Heart left ventricle (tissue), 16 donors: Measurements from ENCODE around the gene ATP1A2. TPM values are rescaled to one million over a fixed set of nuclear protein-coding genes. Genes with fewer than 3 reads are reported as not detected.

Experiments
- ATAC-seq, 4 donors: fragments of 200-7000 bp; cut with Tn5 transposase; one replicate each; pipeline ENCODE4 v1.9.1; 2020 to 2022; ENCODE audit warnings: moderate library complexity in 4 of 4, mild to moderate bottlenecking in 3 of 4, moderate number of reproducible peaks in 1 of 4
- DNase-seq, 5 donors: peaks; one replicate each; pipeline ENCODE4 v3.0.0-alpha.2; 2020
- H3K27ac ChIP-seq, 12 donors: fragments of 200-600 bp; sonication (generic) in 4 of 12; one replicate each; pipeline versions ENCODE4 v1.5.0 to v1.8.0; 2016 to 2022; ENCODE audit warnings: mild to moderate bottlenecking in 2 of 12
- H3K27me3 ChIP-seq, 9 donors: fragments of 200-600 bp; sonication (generic) in 2 of 9; one replicate each; pipeline versions ENCODE4 v1.5.1 to v1.8.0; 2016 to 2022; ENCODE audit warnings: mild to moderate bottlenecking in 3 of 9
- H3K36me3 ChIP-seq, 9 donors: fragments of 200-600 bp; sonication (generic) in 2 of 9; one replicate each; pipeline versions ENCODE4 v1.5.0 to v1.8.0; 2018 to 2022; ENCODE audit warnings: mild to moderate bottlenecking in 2 of 9
- H3K4me1 ChIP-seq, 12 donors: fragments of 200-600 bp; sonication (generic) in 4 of 12; one replicate each; pipeline versions ENCODE4 v1.5.0 to v1.8.0; 2016 to 2022; ENCODE audit warnings: mild to moderate bottlenecking in 3 of 12
- H3K4me3 ChIP-seq, 12 donors: fragments of 200-600 bp; sonication (generic) in 4 of 12; one replicate each; pipeline versions ENCODE4 v1.5.0 to v1.8.0; 2017 to 2022; ENCODE audit warnings: mild to moderate bottlenecking in 9 of 12, moderate library complexity in 4 of 12
- H3K9me3 ChIP-seq, 12 donors: fragments of 200-600 bp; sonication (generic) in 4 of 12; one replicate each; pipeline versions ENCODE4 v1.5.0 to v1.8.0; 2016 to 2022; ENCODE audit warnings: mild to moderate bottlenecking in 1 of 12
- CTCF ChIP-seq, 12 donors: fragments of 200-600 bp; sonication (generic) in 4 of 12; IDR thresholded peaks; one replicate each; pipeline versions ENCODE4 v1.5.0 to v1.8.0; 2018 to 2022; ENCODE audit warnings: antibody characterized with exemption in 12 of 12, mild to moderate bottlenecking in 5 of 12
- POLR2A ChIP-seq, 2 donors: fragments of 450-650 bp; IDR thresholded peaks; one replicate each; pipeline ENCODE4 v1.6.1; 2017; ENCODE audit warnings: antibody characterized with exemption in 2 of 2, mild to moderate bottlenecking in 2 of 2, moderate library complexity in 2 of 2
- WGBS, 4 donors: extraction: QIAGEN DNeasy Blood & Tissue Kit in 2 of 4; methylation state at CpG; one replicate each; pipeline versions ENCODE4 v1.1.5 to v1.1.7; 2013 to 2018; 5-methylcytosine and 5-hydroxymethylcytosine counted together
- intact Hi-C, 10 donors: fragments of 100-400 bp; cut with DNase I; formaldehyde crosslinking; loops; one replicate each; pipeline versions ENCODE4 v1.11.1 to v1.14.2; 2022
- long read RNA-seq, 3 donors: library from polyadenylated mRNA; unstranded; transcript quantifications; one replicate each; pipeline ENCODE4 v2.0.0, GENCODE V29; 2020 to 2021
- polyA plus RNA-seq, 2 donors: library from polyadenylated mRNA; stranded (reverse); fragments of 200-250 nt; gene quantifications; one replicate each; pipeline ENCODE4 v1.2.3, GENCODE V29; 2013
- total RNA-seq, 9 donors: library from RNA; depleted of rRNA in 2 of 9; stranded (reverse); fragments of >200 nt in 2 of 9; fragmentation: NEBNext Ultra II Directional in 3 of 9; extraction: Animal tissue kit (Norgen Biotek cat#: 25700) in 3 of 9; gene quantifications; one replicate each; pipeline versions ENCODE4 v1.1.0 to v1.2.4, GENCODE V29; 2016 to 2023
- donor health status: ischemic (EF 13 %, LVEDD 7.1; RV severe dilation, severe dysfunction).
- donor health status: healthy with polysubstance abuse.
- donor health status: DM: no; HTN: yes; CAD: no.
- donor health status: DM: no; HTN: no; CAD: no.
- donor health status: ischemic (EF 25% LVEDD 6.9; RV normal size, moderate dysfunction).
- donor health status: ischemic (EF 25% LVEDD 5.7; RV mildly dilated, moderate dysfunction).
- donor health status: healthy.
- donor health status: DM: yes; HTN: yes; CAD: no.
- donor health status: ischemic (EF 35%, LVEDD 5.7; RV mildly dilated, moderate dysfunction).
- donor health status: nonischemic (EF 11% LVEDD 7.7; RV severe dilation, severe dysfunction).
- donor health status: DM: yes; HTN: yes; CAD: no.
- donor health status: PGD.
- donor health status: ischemic (EF 29% LVEDD 5.4; RV normal size, mild dysfunction).
- donor health status: nonischemic (EF 23%, LVEDD 6.1; RV moderate dilation, normal function).

ATP1A2 gene
- 100 to 1,000 TPM; 115 to 393 (median 280) TPM for total RNA-seq
- polyA plus RNA-seq: 10 to 100 TPM; 29.5 to 79.3 TPM
- long read RNA-seq, donor 1, full-length matches to known transcripts: 20 of 215 reads
- long read RNA-seq, donor 1, partial matches to known transcripts: 174 of 215 reads
- long read RNA-seq, donor 1, other reads (novel, unspliced or antisense): 21 of 215 reads
- long read RNA-seq, donor 2, full-length matches to known transcripts: 241 of 922 reads
- long read RNA-seq, donor 2, partial matches to known transcripts: 631 of 922 reads
- long read RNA-seq, donor 2, other reads (novel, unspliced or antisense): 50 of 922 reads
- long read RNA-seq, donor 3, full-length matches to known transcripts: 18 of 175 reads
- long read RNA-seq, donor 3, partial matches to known transcripts: 131 of 175 reads
- long read RNA-seq, donor 3, other reads (novel, unspliced or antisense): 26 of 175 reads

GRCh38 chr1:160115545-160116282 is at the start of gene ATP1A2:
Gene ATP1A2, plus strand, starts transcription at chr1:160115759. Its CDS starts 103 bp downstream, at chr1:160115862.
- Histone ChIP-seq H3K27me3 (no peaks in the 10 kb centered on the region), H3K36me3 (peaks cover 0 to 4% (median 0%) of the 10 kb centered on the region in 9 donors), H3K9me3 (no peaks in the 10 kb centered on the region), H3K27ac (peak within 1 kb of the TSS; percentile 62 to 96 (median 86)), H3K4me3 (peak within 1 kb of the TSS; percentile 37 to 86 (median 62)), H3K4me1 (peaks cover 0 to 62% (median 36%) of the 10 kb centered on the region in 12 donors)
- DNase-seq (peak in 4 of 5 donors; percentile 75 to 87 (median 80)), ATAC-seq (peak; percentile 49 to 74 (median 70))
- 21 to 29% (median 25%) methylated on average over 15 to 16 of the region's 16 CpGs for WGBS, 4 donors
- intact Hi-C loops: loop anchor here in 2 of 10 donors (10.0 kb wide), 2 partner anchors 59 to 79 kb away; partner anchors contain the start of gene CASQ1 (in 1 of the 2)
- TF ChIP-seq CTCF (IDR thresholded peaks at IDR 0.05) (no peak), POLR2A (IDR thresholded peaks at IDR 0.05) (peak; percentile 45 to 85)

- Histone ChIP-seq H3K36me3 (no peaks in the 10 kb centered on the region), H3K4me1 (peaks cover 0 to 23% (median 6%) of the 10 kb centered on the region in 12 donors), H3K9me3 (no peaks in the 10 kb centered on the region), H3K4me3 (no peak overlapping the region), H3K27ac (no peak overlapping the region), H3K27me3 (peaks cover 0 to 12% (median 0%) of the 10 kb centered on the region in 9 donors)
- no peak for DNase-seq
- intact Hi-C loops: no loop called here
- ATAC-seq: no peak
- TF ChIP-seq POLR2A (IDR thresholded peaks at IDR 0.05) (no peak), CTCF (IDR thresholded peaks at IDR 0.05) (no peak)
- 52 to 64% (median 59%) methylated on average over 6 of the region's 6 CpGs for WGBS, 4 donors
Observed at GRCh38 chr1:160066829-160067745, 48.5 kb upstream of the ATP1A2 start.

- intact Hi-C loops: no loop called here
- ATAC-seq: no peak
Observed at GRCh38 chr1:160068225-160068624, 47.3 kb upstream of the ATP1A2 start.

More at GRCh38 chr1:160068225-160068624, 47.3 kb upstream of the ATP1A2 start:
- Histone ChIP-seq H3K27ac (no peak overlapping the region), H3K9me3 (no peaks in the 10 kb centered on the region), H3K36me3 (no peaks in the 10 kb centered on the region), H3K27me3 (peaks cover 0 to 11% (median 0%) of the 10 kb centered on the region in 9 donors), H3K4me3 (no peak overlapping the region), H3K4me1 (peaks cover 0 to 22% (median 6%) of the 10 kb centered on the region in 12 donors)
- TF ChIP-seq POLR2A (IDR thresholded peaks at IDR 0.05) (no peak), CTCF (IDR thresholded peaks at IDR 0.05) (no peak)
- DNase-seq: no peak
- 59 to 73% (median 71%) methylated on average over 2 to 5 of the region's 5 CpGs for WGBS, 4 donors
